GM19438 (cell line): Measurements from ENCODE around the gene PSMD14.
"Not testable (repeated sequence)": the region's sequence is repeated elsewhere in the genome, so short reads cannot be mapped to it uniquely, and the experiment has no call there.

ENCODE experiments used
- ATAC-seq: cut with Tn5 transposase; IDR thresholded peaks from one replicate; pipeline ENCODE4 v1.9.1; 2021; ENCODE audit warnings: low read depth; ENCODE audit not compliant: unreplicated experiment

The PSMD14 gene

GRCh38 chr2:161308178-161308955 lies at the start of gene PSMD14:
PSMD14 (plus strand) TSS chr2:161308425; CDS start chr2:161318826, 10,401 bp downstream.
- ATAC-seq, result peak; percentile 97

- no peak for ATAC-seq
Observed at GRCh38 chr2:161265874-161266273, 42.4 kb upstream of the PSMD14 start.

GRCh38 chr2:161269111-161269510 lies 39.1 kb upstream of the PSMD14 start:
- no peak for ATAC-seq

GRCh38 chr2:161273038-161273760 lies 35.0 kb upstream of the PSMD14 start:
- peak; percentile 70 for ATAC-seq

GRCh38 chr2:161278564-161279229 lies 29.5 kb upstream of the PSMD14 start:
- ATAC-seq, result not testable (repeated sequence)

GRCh38 chr2:161279230-161279815 lies 28.9 kb upstream of the PSMD14 start:
- ATAC-seq, result not testable (repeated sequence)

GRCh38 chr2:161280906-161281323 lies 27.3 kb upstream of the PSMD14 start:
- ATAC-seq, result not testable (repeated sequence)

GRCh38 chr2:161281615-161282310 lies 26.5 kb upstream of the PSMD14 start:
- not testable (repeated sequence) for ATAC-seq

GRCh38 chr2:161282311-161282644 lies 25.9 kb upstream of the PSMD14 start:
- not testable (repeated sequence) for ATAC-seq

GRCh38 chr2:161283926-161284325 lies 24.3 kb upstream of the PSMD14 start:
- no peak for ATAC-seq

GRCh38 chr2:161303535-161304050 lies 4.6 kb upstream of the PSMD14 start:
- ATAC-seq, result no peak

- ATAC-seq, result no peak
Observed at GRCh38 chr2:161306919-161307318, 1.3 kb upstream of the PSMD14 start.

- no peak for ATAC-seq
Observed at GRCh38 chr2:161307676-161308075, 549 bp upstream of the PSMD14 start.

- ATAC-seq, result no peak
Observed at GRCh38 chr2:161312996-161313395, 4.8 kb downstream of the PSMD14 start.

GRCh38 chr2:161315380-161315779 lies 7.2 kb downstream of the PSMD14 start:
- ATAC-seq, result no peak

GRCh38 chr2:161316701-161317100 lies 8.5 kb downstream of the PSMD14 start:
- no peak for ATAC-seq

GRCh38 chr2:161321944-161322648 lies 13.9 kb downstream of the PSMD14 start:
- no peak for ATAC-seq

- ATAC-seq, result no peak
Observed at GRCh38 chr2:161324876-161325275, 16.7 kb downstream of the PSMD14 start.

GRCh38 chr2:161327582-161327981 lies 19.4 kb downstream of the PSMD14 start:
- no peak for ATAC-seq
